K562 (cell line): Measurements from ENCODE around the gene KRTAP5-11.
"Not testable (repeated sequence)": the region's sequence is repeated elsewhere in the genome, so short reads cannot be mapped to it uniquely, and the experiment has no call there.

Source experiments
- HEY1 ChIP-seq: fragments of 250-450 bp; sonication (Bioruptor Pico); IDR thresholded peaks from 2 replicates; pipeline ENCODE4 v1.5.0; 2020; ENCODE audit warnings: mild to moderate bottlenecking, moderate library complexity, borderline replicate concordance
- HSF4 ChIP-seq: fragments of 250-450 bp; sonication (Bioruptor Pico); IDR thresholded peaks from 2 replicates; pipeline ENCODE4 v2.1.2; 2022; ENCODE audit warnings: mild to moderate bottlenecking, moderate library complexity, borderline replicate concordance
- NBN ChIP-seq: fragments of 450-650 bp; IDR thresholded peaks from 2 replicates; pipeline ENCODE4 v1.6.1; 2016; ENCODE audit warnings: low read depth, mild to moderate bottlenecking
- PML ChIP-seq: IDR thresholded peaks from 2 replicates; pipeline ENCODE4 v1.6.1; 2012; ENCODE audit warnings: low read length, inconsistent platforms
- YY1 ChIP-seq, 3 experiments: IDR thresholded peaks; 2 replicates each; pipeline ENCODE4 v1.6.1; 2011; ENCODE audit warnings: low read length in 2 of 3, mild to moderate bottlenecking in 2 of 3, moderate library complexity in 2 of 3, borderline replicate concordance in 1 of 3, control low read depth in 1 of 3, low read depth in 1 of 3; ENCODE audit not compliant: insufficient read depth in 3 of 3, insufficient replicate concordance in 2 of 3, control insufficient read depth in 1 of 3, insufficient read length in 1 of 3; ENCODE audit errors: extremely low read depth in 1 of 3
- ZNF24 ChIP-seq: fragments of 450-650 bp; IDR thresholded peaks from 2 replicates; pipeline ENCODE4 v1.6.1; 2016
- TF ChIP-seq, protein P1 (sequence below), 3 experiments: IDR thresholded peaks in 2 of 3; conservative IDR thresholded peaks in 1 of 3; 2 replicates each; pipeline ENCODE4 v1.5.1; 2011 to 2012; ENCODE audit warnings: low read length in 3 of 3, mild to moderate bottlenecking in 3 of 3, control low read depth in 2 of 3, improper control_type of control experiment in 1 of 3, inconsistent platforms in 1 of 3, low read depth in 1 of 3, mixed read lengths in 1 of 3, moderate library complexity in 1 of 3; ENCODE audit not compliant: insufficient read depth in 2 of 3
- TF ChIP-seq, protein P2 (sequence below): IDR thresholded peaks from 2 replicates; pipeline ENCODE4 v1.6.1; 2014; ENCODE audit warnings: antibody characterized with exemption
- TF ChIP-seq, protein P3 (sequence below): fragments of 200-800 bp; sonication (Bioruptor generic); IDR thresholded peaks from 2 replicates; pipeline ENCODE4 v1.6.1; 2017; ENCODE audit warnings: missing genetic modification characterization, missing compliant biosample characterization

DNA sequence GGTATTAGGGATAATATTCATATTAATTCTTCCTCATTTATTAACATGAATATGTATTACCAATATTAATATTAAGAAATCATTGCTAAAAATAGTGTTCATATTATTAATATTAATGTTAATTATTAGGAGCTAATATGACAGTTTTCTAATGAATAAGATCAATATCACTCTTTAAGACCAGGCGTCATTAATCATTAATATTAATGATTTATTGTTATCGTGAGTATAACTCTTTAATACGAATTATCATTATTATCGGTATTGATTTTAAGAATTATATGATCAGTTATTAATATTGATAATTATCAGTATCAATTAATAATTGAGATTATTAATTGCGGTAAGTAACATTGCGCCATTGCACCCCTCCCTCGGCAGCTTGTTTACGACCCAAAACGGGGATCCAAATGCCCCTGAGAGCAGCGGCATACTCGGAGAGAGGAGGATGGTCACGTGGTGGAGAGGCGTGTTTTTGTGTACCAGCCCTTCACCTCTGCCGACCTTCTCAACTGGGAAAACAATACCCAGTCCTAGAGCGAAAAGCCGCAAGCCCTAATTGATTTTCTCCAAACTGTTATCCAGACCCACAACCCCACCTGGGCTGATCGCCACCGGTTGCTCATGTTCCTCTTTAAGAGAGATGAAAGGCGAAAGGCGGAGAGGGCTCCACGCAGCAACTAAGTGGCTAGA is 28.7 kb upstream of the KRTAP5-11 start:
- not testable (repeated sequence) for TF ChIP-seq ZNF24; HSF4 (CRISPR knock-in tag); PML; NBN; HEY1 (CRISPR knock-in tag); YY1 (IDR thresholded peaks at IDR 0.05; ENCODE audit: borderline replicate concordance in 1 of 3, control insufficient read depth in 1 of 3, extremely low read depth in 1 of 3, insufficient read depth in 3 of 3, insufficient read length in 1 of 3, insufficient replicate concordance in 2 of 3, low read depth in 1 of 3, low read length in 2 of 3)
- TF ChIP-seq, protein P1, sequence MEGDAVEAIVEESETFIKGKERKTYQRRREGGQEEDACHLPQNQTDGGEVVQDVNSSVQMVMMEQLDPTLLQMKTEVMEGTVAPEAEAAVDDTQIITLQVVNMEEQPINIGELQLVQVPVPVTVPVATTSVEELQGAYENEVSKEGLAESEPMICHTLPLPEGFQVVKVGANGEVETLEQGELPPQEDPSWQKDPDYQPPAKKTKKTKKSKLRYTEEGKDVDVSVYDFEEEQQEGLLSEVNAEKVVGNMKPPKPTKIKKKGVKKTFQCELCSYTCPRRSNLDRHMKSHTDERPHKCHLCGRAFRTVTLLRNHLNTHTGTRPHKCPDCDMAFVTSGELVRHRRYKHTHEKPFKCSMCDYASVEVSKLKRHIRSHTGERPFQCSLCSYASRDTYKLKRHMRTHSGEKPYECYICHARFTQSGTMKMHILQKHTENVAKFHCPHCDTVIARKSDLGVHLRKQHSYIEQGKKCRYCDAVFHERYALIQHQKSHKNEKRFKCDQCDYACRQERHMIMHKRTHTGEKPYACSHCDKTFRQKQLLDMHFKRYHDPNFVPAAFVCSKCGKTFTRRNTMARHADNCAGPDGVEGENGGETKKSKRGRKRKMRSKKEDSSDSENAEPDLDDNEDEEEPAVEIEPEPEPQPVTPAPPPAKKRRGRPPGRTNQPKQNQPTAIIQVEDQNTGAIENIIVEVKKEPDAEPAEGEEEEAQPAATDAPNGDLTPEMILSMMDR (IDR thresholded peaks at IDR 0.05 in 2 of 3, conservative IDR thresholded peaks at IDR 0.05 in 1 of 3; ENCODE audit: insufficient read depth in 2 of 3, low read depth in 1 of 3, low read length in 3 of 3) = not testable (repeated sequence)
- TF ChIP-seq, protein P2, sequence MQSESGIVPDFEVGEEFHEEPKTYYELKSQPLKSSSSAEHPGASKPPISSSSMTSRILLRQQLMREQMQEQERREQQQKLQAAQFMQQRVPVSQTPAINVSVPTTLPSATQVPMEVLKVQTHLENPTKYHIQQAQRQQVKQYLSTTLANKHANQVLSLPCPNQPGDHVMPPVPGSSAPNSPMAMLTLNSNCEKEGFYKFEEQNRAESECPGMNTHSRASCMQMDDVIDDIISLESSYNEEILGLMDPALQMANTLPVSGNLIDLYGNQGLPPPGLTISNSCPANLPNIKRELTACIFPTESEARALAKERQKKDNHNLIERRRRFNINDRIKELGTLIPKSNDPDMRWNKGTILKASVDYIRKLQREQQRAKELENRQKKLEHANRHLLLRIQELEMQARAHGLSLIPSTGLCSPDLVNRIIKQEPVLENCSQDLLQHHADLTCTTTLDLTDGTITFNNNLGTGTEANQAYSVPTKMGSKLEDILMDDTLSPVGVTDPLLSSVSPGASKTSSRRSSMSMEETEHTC = not testable (repeated sequence)
- TF ChIP-seq, protein P3, sequence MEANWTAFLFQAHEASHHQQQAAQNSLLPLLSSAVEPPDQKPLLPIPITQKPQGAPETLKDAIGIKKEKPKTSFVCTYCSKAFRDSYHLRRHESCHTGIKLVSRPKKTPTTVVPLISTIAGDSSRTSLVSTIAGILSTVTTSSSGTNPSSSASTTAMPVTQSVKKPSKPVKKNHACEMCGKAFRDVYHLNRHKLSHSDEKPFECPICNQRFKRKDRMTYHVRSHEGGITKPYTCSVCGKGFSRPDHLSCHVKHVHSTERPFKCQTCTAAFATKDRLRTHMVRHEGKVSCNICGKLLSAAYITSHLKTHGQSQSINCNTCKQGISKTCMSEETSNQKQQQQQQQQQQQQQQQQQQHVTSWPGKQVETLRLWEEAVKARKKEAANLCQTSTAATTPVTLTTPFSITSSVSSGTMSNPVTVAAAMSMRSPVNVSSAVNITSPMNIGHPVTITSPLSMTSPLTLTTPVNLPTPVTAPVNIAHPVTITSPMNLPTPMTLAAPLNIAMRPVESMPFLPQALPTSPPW (CRISPR knock-in tag) = not testable (repeated sequence)
